ES-I3 (cell line): ENCODE measurements around the gene SSBP4.

ENCODE experiments used
- H3K36me3 ChIP-seq: 2 replicates; pipeline ENCODE4 v1.6.1; 2013; ENCODE audit warnings: mild to moderate bottlenecking, low read length, control low read depth, moderate library complexity; ENCODE audit not compliant: insufficient read depth
- H3K4me1 ChIP-seq: 2 replicates; pipeline ENCODE4 v1.6.1; 2013; ENCODE audit warnings: mild to moderate bottlenecking, control low read depth, low read length; ENCODE audit not compliant: insufficient read depth
- H3K9ac ChIP-seq: 2 replicates; pipeline ENCODE4 v1.6.1; 2013; ENCODE audit warnings: low read depth, mild to moderate bottlenecking, low read length, moderate library complexity
- H3K9me3 ChIP-seq: 2 replicates; pipeline ENCODE4 v1.6.1; 2013; ENCODE audit warnings: mild to moderate bottlenecking, low read length, moderate library complexity; ENCODE audit not compliant: control insufficient read depth, insufficient read depth

Gene SSBP4

DNA sequence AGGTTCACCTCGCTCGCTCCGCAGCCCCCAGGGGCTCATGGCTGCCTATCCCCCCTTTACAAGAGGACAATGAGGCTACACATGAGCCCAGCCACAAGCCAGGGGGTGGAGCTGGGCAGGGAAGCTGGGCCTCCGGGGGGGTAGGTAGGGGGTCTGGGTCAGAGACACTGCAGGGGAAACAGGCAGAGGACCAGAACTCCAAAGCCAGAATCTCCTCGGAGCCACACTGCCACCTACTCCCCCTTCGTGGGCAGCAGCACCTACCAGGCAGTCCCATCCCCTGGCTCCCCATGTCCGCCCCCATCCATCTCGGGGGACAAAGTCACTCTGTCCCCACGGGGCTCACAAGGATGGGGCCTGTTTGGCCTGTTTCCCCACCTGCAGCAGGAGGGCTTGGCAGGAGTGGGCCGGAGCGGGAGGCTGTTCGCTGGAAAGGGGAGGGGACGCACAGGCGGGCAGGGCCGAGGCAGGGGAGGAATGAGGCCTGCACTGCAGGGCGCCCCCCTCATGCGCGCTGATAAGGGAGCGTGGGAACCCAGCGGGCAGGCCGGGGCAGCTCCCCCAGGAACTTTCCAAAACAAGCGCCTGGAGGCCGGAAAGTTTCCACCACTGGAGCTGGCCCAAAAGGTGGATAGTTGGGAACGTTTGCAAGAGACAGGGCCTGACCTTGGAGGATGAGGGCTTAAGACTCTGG, 19.3 kb downstream of the SSBP4 start:
- Histone ChIP-seq H3K9ac (peak overlapping the region; percentile 59), H3K36me3 (no peaks in the 10 kb centered on the region), H3K4me1 (peaks cover 23% of the 10 kb centered on the region), H3K9me3 (no peaks in the 10 kb centered on the region)

DNA sequence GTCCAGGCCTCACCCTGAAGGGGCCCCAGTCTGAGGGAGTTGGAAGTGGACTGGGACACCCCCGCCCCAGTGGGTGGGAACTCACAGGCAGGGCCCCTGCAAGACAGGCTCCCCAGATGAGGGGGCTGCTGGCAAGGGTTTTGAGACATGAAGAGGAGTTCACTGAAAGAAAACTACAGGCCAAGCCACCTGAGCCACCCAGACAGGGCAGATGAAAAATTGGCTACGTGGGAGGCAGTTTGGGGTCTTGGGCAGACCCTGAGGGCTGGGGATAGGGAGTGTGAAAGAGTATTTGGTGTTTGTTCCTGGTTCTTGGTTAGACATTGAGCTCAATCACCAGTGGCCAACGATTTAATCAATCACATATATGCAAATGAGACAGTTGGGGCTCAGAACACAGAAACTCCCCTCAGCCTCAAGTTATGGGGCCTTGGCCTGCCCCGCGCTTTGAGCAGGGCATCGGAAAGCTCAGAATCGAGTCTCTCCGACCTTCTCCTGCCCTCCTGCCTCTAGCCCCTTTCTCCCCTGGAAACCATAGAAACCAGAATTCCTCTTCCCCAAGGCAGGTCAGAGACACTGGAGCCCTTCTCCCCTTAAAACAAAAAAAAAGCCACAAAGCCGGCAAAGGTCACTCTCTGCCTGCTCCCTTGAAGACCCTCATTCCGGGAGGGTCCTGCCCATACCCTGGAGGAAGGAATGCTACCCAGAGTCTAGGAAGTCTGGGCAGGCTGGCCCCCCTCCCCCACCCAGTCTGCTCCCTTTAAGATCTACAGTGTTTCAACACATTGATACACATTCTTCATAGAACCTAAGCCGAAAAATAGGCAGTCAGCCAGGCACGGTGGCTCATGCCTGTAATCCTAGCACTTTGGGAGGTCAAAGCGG, 20.1 kb downstream of the SSBP4 start:
- Histone ChIP-seq H3K9me3 (no peaks in the 10 kb centered on the region), H3K36me3 (no peaks in the 10 kb centered on the region), H3K4me1 (peaks cover 22% of the 10 kb centered on the region), H3K9ac (no peak overlapping the region)

DNA sequence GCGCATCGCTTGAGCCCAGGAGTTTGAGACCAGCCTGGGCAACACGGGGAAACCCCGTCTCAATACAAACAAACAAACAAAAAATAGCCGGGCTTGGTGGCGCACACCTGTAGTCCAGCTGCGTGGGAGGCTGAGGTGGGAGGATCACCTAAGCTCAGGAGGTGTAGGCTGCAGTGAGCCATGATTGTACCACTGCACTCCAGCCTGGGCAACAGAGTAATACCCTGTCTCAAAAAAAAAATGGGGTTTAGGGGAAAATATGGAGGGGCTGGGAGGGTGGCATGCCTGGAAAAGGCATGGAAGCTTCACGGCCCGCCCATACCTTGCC, 20.7 kb downstream of the SSBP4 start:
- H3K4me1 ChIP-seq = peaks cover 20% of the 10 kb centered on the region
- no peaks in the 10 kb centered on the region for H3K36me3 ChIP-seq
- H3K9me3 ChIP-seq = no peaks in the 10 kb centered on the region
- no peak overlapping the region for H3K9ac ChIP-seq

DNA sequence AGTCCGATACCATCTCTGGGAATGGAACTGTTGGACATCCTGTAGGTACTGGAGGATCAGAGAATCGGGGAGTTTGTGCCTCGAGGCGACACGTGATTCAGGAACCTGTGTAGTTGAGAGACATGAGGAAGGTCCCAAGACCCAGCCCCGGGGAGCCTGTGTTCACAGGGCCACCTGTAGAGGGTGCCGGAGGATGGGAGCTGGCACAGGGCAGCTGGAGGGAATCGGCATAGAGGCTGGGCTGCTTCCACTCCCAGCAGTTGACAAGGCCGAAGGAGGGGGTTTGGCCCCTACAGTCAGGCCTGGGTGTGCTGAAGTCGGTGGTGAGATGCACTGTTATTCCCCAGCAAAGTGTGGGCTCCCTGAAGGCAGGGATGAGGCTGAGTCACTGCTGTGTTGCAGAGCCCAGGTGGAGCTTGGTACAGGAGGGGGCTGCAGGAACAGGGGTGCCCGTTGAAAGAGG, 21.2 kb downstream of the SSBP4 start:
- Histone ChIP-seq H3K36me3 (no peaks in the 10 kb centered on the region), H3K9me3 (no peaks in the 10 kb centered on the region), H3K9ac (no peak overlapping the region), H3K4me1 (peaks cover 20% of the 10 kb centered on the region)

DNA sequence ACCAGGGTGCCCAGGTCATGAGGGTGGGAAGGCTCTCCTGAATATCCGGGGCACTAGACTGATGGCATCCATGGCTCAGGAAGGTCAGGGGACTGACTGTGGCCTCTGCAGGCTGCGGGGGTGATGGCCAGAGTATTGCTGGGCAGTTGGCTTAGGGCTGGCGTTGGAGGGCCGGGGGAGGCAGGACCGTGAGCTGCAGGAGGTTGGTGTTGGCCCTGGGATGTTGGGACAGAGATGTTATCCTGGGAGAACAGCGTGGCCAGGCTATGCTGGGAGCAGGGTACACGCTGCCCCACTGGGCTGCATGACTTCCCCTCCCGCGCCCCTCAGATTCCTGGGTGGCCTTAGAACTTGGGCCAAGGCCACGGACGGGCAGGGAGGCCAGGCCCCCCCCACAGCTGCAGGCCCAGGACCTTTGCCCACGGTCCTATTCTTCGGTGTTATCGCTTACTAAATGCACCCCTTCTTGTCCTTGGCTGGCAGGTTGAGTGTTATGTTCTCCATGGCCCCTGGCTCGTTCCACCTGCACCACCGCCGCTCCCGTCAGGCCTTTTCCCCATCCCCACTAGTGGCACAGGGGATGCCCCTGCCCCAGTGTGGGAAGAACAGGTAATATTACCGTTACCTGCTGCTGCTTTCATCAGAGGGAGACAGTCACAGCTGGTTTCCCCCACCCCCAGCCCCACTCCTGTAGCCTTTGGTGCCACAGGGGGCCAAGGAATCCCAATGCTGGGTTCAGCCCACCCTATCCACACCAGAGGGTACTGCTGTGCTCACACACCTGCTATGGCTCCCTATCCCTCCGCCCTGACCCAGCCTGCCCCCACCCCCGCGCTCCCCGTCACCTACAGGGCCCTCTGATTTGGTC, 22.0 kb downstream of the SSBP4 start:
- H3K36me3 ChIP-seq = no peaks in the 10 kb centered on the region
- H3K4me1 ChIP-seq = peaks cover 19% of the 10 kb centered on the region
- no peak overlapping the region for H3K9ac ChIP-seq
- no peaks in the 10 kb centered on the region for H3K9me3 ChIP-seq

DNA sequence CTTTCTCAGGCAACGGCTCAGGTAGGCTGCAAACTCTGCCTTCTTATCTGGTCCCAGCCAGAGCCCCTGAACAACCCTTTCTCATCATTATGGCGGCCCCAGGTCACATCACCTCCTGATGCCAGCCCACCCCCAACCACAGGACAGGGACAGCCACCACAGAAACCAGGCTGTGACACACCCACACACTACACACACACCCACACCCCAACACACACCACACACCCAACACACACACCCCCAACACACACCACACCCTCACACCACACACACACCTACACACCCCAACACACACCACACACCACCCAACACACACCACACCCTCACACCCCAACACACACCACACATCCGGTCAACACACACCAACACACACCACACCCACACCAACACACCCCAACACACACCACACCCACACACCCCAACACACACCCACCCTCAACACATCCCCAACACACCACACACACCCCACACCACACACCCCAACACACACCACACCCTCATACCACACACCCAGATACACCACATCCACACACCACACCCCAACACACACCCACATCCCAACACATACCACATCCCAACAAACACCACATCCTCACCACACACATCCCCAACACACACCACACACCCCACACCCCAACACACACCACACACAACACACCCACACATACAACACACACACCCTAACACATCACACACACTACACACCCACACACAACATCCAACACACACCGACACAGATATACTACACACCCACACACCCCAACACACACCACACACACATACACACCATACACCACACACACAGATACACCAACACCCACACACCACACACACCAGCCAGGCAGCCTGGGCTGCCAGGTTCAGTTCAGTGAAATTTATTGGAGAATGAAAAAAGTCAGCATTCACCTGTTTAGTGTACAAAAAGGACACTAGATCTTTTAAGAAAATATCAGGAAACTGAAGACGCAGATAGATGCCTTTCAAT, 22.9 kb downstream of the SSBP4 start:
- Histone ChIP-seq H3K4me1 (peaks cover 16% of the 10 kb centered on the region), H3K36me3 (no peaks in the 10 kb centered on the region), H3K9ac (no peak overlapping the region), H3K9me3 (no peaks in the 10 kb centered on the region)

DNA sequence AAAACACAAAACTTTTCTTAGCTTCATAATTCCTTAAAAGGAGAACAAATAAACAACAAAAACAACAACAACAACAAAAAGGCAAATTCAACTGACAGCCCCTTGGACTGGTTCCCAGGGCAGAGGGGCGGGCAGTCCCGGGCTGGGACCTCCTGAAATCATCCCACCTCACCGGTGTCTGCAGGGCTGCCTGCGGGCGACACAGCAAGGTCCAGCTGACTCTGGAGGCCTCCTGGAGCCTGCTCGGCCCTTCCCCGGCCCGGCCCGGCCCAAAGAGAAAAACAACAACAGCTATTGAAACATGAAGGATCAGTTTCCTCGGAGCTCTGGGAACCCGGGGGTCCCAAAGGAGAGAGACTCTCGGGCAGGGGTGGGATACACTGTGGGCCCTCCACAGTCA, 23.7 kb downstream of the SSBP4 start:
- Histone ChIP-seq H3K4me1 (peaks cover 16% of the 10 kb centered on the region), H3K9ac (no peak overlapping the region), H3K36me3 (no peaks in the 10 kb centered on the region), H3K9me3 (no peaks in the 10 kb centered on the region)

DNA sequence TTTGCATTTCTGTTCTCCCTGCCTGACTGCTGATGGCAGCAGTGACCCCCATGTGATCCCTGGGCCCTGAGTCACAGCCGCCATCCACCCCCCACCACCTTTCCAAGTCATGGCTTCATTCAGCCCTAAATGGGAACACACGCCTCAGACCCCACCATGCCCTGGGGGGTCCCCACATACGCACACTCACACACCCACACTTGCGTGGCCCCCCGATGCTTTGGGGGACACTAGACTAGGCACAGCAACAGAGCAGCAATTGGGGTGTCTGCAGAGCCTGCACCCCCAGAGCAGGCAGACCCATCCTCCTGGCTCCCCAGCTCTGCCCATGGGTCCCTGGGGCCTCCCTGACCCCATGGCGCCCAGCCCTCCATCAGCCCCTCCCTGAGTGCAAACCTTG, 24.2 kb downstream of the SSBP4 start:
- Histone ChIP-seq H3K4me1 (peaks cover 16% of the 10 kb centered on the region), H3K9me3 (no peaks in the 10 kb centered on the region), H3K36me3 (no peaks in the 10 kb centered on the region), H3K9ac (no peak overlapping the region)

DNA sequence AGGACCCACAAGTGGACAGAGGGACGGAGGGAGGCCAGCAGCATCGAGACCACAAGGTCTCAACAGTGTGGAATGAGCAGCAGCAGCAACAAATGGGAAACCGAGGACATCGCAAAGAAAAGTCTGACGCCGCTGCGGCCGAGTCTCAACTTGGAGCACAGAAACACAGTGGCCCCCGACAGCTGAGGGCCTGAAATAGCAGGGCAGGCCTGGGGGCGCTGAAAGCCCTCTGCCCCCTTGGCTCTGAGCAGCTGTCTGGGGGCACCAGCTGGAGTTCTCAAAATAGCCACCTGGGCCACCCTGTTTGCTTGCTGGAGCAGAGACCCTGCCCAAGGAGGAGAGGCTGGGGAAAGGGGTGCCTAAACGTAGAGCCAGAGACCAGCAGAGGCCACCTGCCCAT, 24.6 kb downstream of the SSBP4 start:
- Histone ChIP-seq H3K36me3 (no peaks in the 10 kb centered on the region), H3K4me1 (peaks cover 14% of the 10 kb centered on the region), H3K9ac (no peak overlapping the region), H3K9me3 (no peaks in the 10 kb centered on the region)

DNA sequence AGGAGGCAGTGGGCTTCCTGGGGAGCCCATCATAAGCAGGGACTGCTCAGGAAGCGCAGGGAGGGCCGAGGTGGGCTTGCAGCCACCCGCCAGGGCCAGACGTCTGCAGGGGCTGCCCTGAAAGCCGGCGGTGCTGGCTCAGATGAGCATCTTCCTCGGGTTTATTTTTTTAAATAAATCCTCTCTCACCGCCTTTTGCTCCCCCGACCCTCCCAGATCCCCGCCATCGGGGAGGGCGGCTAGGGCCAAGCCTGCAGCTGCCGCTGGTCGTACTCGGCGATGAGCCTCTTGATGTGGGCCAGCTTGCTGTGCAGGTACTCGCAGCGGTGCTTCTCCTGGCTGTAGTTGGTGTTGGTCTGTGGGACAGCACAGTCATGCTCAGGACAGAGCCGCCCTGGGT, 25.3 kb downstream of the SSBP4 start:
- H3K9ac ChIP-seq = no peak overlapping the region

DNA sequence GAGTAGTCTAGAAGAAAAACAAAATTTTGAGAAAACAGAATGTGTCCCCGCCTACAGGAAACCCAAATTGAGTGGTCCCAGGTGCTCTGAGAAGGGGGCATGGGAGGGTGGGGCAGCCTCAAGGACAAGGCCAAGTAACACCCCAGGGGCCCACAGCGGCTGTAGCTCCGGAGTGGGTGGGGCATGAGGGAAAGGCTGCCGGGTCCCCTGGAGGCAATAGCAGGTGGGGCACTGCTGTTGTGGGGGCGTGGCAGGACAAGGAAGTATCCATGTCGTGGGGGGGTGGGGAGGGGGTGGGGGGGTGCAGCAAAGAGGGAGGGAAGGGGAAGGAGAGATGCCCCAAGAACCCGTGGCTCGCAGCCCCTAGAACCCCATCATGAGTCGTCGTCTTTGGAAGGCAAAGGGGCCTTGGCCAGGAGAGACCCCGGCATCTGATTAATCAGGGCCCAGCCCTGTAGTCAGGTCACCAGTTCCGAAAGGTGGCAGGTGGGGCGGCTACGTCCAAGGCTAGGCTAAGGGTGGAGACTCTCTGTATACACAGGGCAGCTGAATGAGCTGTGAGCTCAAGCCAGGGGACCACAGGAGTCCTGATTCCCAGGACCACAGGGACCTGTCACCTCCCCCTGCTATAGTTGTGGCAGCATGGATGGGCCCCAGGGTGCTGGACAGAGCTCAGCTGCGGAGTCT, 26.2 kb downstream of the SSBP4 start:
- no peaks in the 10 kb centered on the region for H3K9me3 ChIP-seq
- no peaks in the 10 kb centered on the region; the same call in 1 of the 2 replicates for H3K36me3 ChIP-seq
- H3K9ac ChIP-seq = no peak overlapping the region
- H3K4me1 ChIP-seq = no peaks in the 10 kb centered on the region

More for the DNA sequence above, 25.3 kb downstream of the SSBP4 start:
- Histone ChIP-seq H3K36me3 (no peaks in the 10 kb centered on the region), H3K9me3 (no peaks in the 10 kb centered on the region), H3K4me1 (peaks cover 7% of the 10 kb centered on the region)

DNA sequence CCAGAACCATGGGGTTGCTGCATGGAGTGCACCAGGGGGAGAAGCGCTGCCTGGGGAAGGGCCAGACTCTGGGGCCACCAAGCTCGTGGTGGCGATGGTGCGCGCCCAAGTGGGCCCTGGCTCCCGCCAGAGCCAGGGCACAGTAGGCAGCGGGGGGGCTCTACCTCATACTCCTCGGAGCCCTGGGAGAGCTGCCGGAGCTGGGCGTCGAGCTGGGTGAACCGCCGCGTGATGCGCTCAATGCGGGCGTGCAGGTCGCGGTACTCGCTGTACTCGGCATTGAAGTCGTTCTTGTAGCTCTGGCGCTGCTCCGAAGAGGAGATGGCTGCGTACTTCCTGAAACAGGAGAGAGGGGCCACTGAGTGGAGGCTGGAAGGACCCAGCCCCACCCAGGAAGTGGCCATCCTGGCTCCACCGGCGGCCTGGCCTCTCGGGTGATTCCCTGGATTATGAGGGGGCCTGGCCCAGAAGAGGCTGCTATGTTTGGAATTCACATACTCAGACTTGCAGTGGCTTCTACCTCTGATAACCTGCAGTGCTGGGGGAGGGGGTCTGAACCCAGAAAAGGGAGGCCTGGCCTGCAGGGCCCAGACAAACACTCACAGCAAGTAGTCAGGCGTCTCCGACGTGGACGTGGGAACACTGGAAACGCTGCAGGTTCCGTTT, 27.1 kb downstream of the SSBP4 start:
- peaks cover 3% of the 10 kb centered on the region; the same call in 1 of the 2 replicates for H3K36me3 ChIP-seq
- H3K4me1 ChIP-seq = no peaks in the 10 kb centered on the region; the same call in 1 of the 2 replicates
- H3K9me3 ChIP-seq = no peaks in the 10 kb centered on the region
- H3K9ac ChIP-seq = no peak overlapping the region
